ENCODE measurements around the gene MMEL1. TPM values are rescaled to one million over a fixed set of nuclear protein-coding genes. Genes with fewer than 3 reads are reported as not detected.
A peak's percentile ranks its signal among the peaks of the same experiment; 100 is the strongest.
"Not testable (repeated sequence)": the region's sequence is repeated elsewhere in the genome, so short reads cannot be mapped to it uniquely, and the experiment has no call there.

The MMEL1 gene
- total RNA-seq, 2 donors from 2014 or later = not detected

GRCh38 chr1:2555634-2556276 lies 77.1 kb downstream of the MMEL1 start:
- peak overlapping the region; percentile 95 for H3K4me3 ChIP-seq
- DNase-seq (ENCODE audit: low spot score) = no peak
- no peaks in the 10 kb centered on the region for H3K9me3 ChIP-seq
- H3K36me3 ChIP-seq = no peaks in the 10 kb centered on the region
- H3K27ac ChIP-seq = peak overlapping the region; percentile 63
- peak; percentile 46 for ATAC-seq (ENCODE audit: insufficient number of reproducible peaks, low FRiP score, low read depth)
- peaks cover 15 to 28% of the 10 kb centered on the region in 2 donors for H3K4me1 ChIP-seq (ENCODE audit: control insufficient read depth in 1 of 2, low read depth in 2 of 2)
- H3K27me3 ChIP-seq (replicated peaks; ENCODE audit: insufficient read depth) = no peaks in the 10 kb centered on the region
- TF ChIP-seq CTCF (IDR thresholded peaks at IDR 0.05) = no peak

GRCh38 chr1:2554621-2555387 lies 78.0 kb downstream of the MMEL1 start:
- Histone ChIP-seq H3K27me3 (replicated peaks; ENCODE audit: insufficient read depth) (no peaks in the 10 kb centered on the region), H3K36me3 (no peaks in the 10 kb centered on the region), H3K4me1 (ENCODE audit: control insufficient read depth in 1 of 2, low read depth in 2 of 2) (peaks cover 15 to 28% of the 10 kb centered on the region in 2 donors), H3K4me3 (peak overlapping the region; percentile 95), H3K9me3 (no peaks in the 10 kb centered on the region), H3K27ac (peak overlapping the region in 1 of 2 donors; percentile 63)
- DNase-seq (ENCODE audit: low spot score) (no peak), ATAC-seq (ENCODE audit: insufficient number of reproducible peaks, low FRiP score, low read depth) (no peak)
- TF ChIP-seq CTCF (IDR thresholded peaks at IDR 0.05) = no peak

GRCh38 chr1:2553871-2554620 lies 78.8 kb downstream of the MMEL1 start:
- no peak overlapping the region for H3K27ac ChIP-seq

GRCh38 chr1:2553076-2553475 lies 79.7 kb downstream of the MMEL1 start:
- not testable (repeated sequence) for DNase-seq (ENCODE audit: low spot score); H3K4me3 ChIP-seq; H3K27me3 ChIP-seq (replicated peaks; ENCODE audit: insufficient read depth); H3K27ac ChIP-seq; H3K36me3 ChIP-seq; H3K9me3 ChIP-seq; ATAC-seq (ENCODE audit: insufficient number of reproducible peaks, low FRiP score, low read depth)
- peaks cover 23 to 40% of the 10 kb centered on the region in 2 donors for H3K4me1 ChIP-seq (ENCODE audit: control insufficient read depth in 1 of 2, low read depth in 2 of 2)

More at GRCh38 chr1:2553871-2554620, 78.8 kb downstream of the MMEL1 start:
- ATAC-seq (ENCODE audit: insufficient number of reproducible peaks, low FRiP score, low read depth) = no peak
- no peak overlapping the region for H3K4me3 ChIP-seq
- H3K36me3 ChIP-seq = no peaks in the 10 kb centered on the region
- H3K9me3 ChIP-seq = no peaks in the 10 kb centered on the region
- no peaks in the 10 kb centered on the region for H3K27me3 ChIP-seq (replicated peaks; ENCODE audit: insufficient read depth)
- no peak for DNase-seq (ENCODE audit: low spot score)
- H3K4me1 ChIP-seq (ENCODE audit: control insufficient read depth in 1 of 2, low read depth in 2 of 2) = peaks cover 18 to 33% of the 10 kb centered on the region in 2 donors
- no peak for TF ChIP-seq CTCF (IDR thresholded peaks at IDR 0.05)

- Histone ChIP-seq H3K27ac (no peak overlapping the region), H3K27me3 (replicated peaks; ENCODE audit: insufficient read depth) (no peaks in the 10 kb centered on the region), H3K9me3 (no peaks in the 10 kb centered on the region), H3K4me3 (no peak overlapping the region), H3K36me3 (no peaks in the 10 kb centered on the region), H3K4me1 (ENCODE audit: control insufficient read depth in 1 of 2, low read depth in 2 of 2) (peaks cover 24 to 43% of the 10 kb centered on the region in 2 donors)
- ATAC-seq (ENCODE audit: insufficient number of reproducible peaks, low FRiP score, low read depth) (no peak), DNase-seq (ENCODE audit: low spot score) (no peak)
- TF ChIP-seq CTCF (IDR thresholded peaks at IDR 0.05) = no peak
These were observed 80.6 kb downstream of the MMEL1 start for GRCh38 chr1:2552189-2552588.

- not testable (repeated sequence) for H3K27me3 ChIP-seq (replicated peaks; ENCODE audit: insufficient read depth); ATAC-seq (ENCODE audit: insufficient number of reproducible peaks, low FRiP score, low read depth); H3K27ac ChIP-seq; H3K9me3 ChIP-seq; H3K36me3 ChIP-seq; DNase-seq (ENCODE audit: low spot score); H3K4me3 ChIP-seq
- peaks cover 19 to 43% of the 10 kb centered on the region in 2 donors for H3K4me1 ChIP-seq (ENCODE audit: control insufficient read depth in 1 of 2, low read depth in 2 of 2)
These were observed 81.3 kb downstream of the MMEL1 start for GRCh38 chr1:2551544-2551943.

- H3K36me3 ChIP-seq; H3K27me3 ChIP-seq (replicated peaks; ENCODE audit: insufficient read depth); H3K9me3 ChIP-seq; ATAC-seq (ENCODE audit: insufficient number of reproducible peaks, low FRiP score, low read depth); H3K4me3 ChIP-seq; H3K27ac ChIP-seq; DNase-seq (ENCODE audit: low spot score): not testable (repeated sequence)
- peaks cover 19 to 36% of the 10 kb centered on the region in 2 donors for H3K4me1 ChIP-seq (ENCODE audit: control insufficient read depth in 1 of 2, low read depth in 2 of 2)
These were observed 82.4 kb downstream of the MMEL1 start for GRCh38 chr1:2550309-2550861.

All from thoracic aorta (tissue), 2 donors.